WTC11 (cell line): Measurements from ENCODE around the gene COL19A1.

Source experiments
- IRF2 ChIP-seq: sonication (generic); formaldehyde crosslinking; IDR thresholded peaks from 2 replicates; pipeline ENCODE4 v1.8.0; 2022; ENCODE audit warnings: low read depth, missing genetic modification reagents, borderline replicate concordance
- JUN ChIP-seq: sonication (generic); formaldehyde crosslinking; IDR thresholded peaks from 2 replicates; pipeline ENCODE4 v1.8.0; 2023; ENCODE audit warnings: mild to moderate bottlenecking, missing genetic modification reagents
- NR2C2 ChIP-seq: sonication (generic); formaldehyde crosslinking; IDR thresholded peaks from 2 replicates; pipeline ENCODE4 v1.8.0; 2022; ENCODE audit warnings: mild to moderate bottlenecking, missing genetic modification reagents
- SP1 ChIP-seq: sonication (generic); formaldehyde crosslinking; conservative IDR thresholded peaks from 2 replicates; pipeline ENCODE4 v1.8.1; 2022; ENCODE audit warnings: missing genetic modification reagents
- ZNF317 ChIP-seq: sonication (generic); formaldehyde crosslinking; IDR thresholded peaks from 2 replicates; pipeline ENCODE4 v1.8.1; 2023; ENCODE audit warnings: low read depth, mild to moderate bottlenecking, moderate library complexity, missing genetic modification reagents, borderline replicate concordance
- TF ChIP-seq, protein P1 (sequence below): sonication (generic); formaldehyde crosslinking; IDR thresholded peaks from 2 replicates; pipeline ENCODE4 v1.8.0; 2022; ENCODE audit warnings: mild to moderate bottlenecking, missing genetic modification reagents
- TF ChIP-seq, protein P2 (sequence below): fragments of 200-600 bp; IDR thresholded peaks from 2 replicates; pipeline ENCODE4 v1.8.0; 2022; ENCODE audit warnings: antibody characterized with exemption
- TF ChIP-seq, protein P3 (sequence below): sonication (generic); formaldehyde crosslinking; conservative IDR thresholded peaks from 2 replicates; pipeline ENCODE4 v1.8.1; 2022; ENCODE audit warnings: mild to moderate bottlenecking, missing genetic modification reagents
- TF ChIP-seq, protein P4 (sequence below): sonication (generic); formaldehyde crosslinking; IDR thresholded peaks from 2 replicates; pipeline ENCODE4 v1.8.0; 2023; ENCODE audit warnings: mild to moderate bottlenecking, missing genetic modification reagents
- TF ChIP-seq, protein P5 (sequence below): sonication (generic); formaldehyde crosslinking; IDR thresholded peaks from 2 replicates; pipeline ENCODE4 v1.8.0; 2023; ENCODE audit warnings: missing genetic modification reagents, mild to moderate bottlenecking, borderline replicate concordance
- TF ChIP-seq, protein P6 (sequence below): sonication (generic); formaldehyde crosslinking; IDR thresholded peaks from 2 replicates; pipeline ENCODE4 v1.8.1; 2023; ENCODE audit warnings: mild to moderate bottlenecking, missing genetic modification reagents, moderate library complexity
- TF ChIP-seq, protein P7 (sequence below): sonication (generic); formaldehyde crosslinking; IDR thresholded peaks from 2 replicates; pipeline ENCODE4 v1.8.1; 2022; ENCODE audit warnings: low read depth, missing genetic modification reagents, borderline replicate concordance

DNA sequence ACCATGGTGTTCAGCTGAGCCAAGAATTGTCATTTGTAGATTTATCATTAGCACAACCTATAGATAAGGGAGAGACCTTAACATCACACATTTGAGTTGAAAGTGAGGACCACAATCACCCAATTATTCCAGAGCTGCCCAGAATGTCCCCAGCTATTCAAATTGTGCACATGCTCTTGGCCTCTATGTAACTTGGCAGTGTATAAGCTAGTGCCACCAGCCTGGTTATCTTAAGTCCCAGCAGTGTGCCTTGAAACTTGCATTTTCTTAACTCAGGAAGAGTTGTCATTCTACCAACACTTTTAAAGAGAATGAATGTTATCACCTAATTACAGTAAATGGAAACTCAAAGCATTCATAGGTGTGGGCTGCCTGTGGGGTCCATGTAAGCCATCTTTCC, 245.4 kb downstream of the COL19A1 start:
- TF ChIP-seq, protein P1, sequence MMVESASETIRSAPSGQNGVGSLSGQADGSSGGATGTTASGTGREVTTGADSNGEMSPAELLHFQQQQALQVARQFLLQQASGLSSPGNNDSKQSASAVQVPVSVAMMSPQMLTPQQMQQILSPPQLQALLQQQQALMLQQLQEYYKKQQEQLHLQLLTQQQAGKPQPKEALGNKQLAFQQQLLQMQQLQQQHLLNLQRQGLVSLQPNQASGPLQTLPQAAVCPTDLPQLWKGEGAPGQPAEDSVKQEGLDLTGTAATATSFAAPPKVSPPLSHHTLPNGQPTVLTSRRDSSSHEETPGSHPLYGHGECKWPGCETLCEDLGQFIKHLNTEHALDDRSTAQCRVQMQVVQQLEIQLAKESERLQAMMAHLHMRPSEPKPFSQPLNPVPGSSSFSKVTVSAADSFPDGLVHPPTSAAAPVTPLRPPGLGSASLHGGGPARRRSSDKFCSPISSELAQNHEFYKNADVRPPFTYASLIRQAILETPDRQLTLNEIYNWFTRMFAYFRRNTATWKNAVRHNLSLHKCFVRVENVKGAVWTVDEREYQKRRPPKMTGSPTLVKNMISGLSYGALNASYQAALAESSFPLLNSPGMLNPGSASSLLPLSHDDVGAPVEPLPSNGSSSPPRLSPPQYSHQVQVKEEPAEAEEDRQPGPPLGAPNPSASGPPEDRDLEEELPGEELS (CRISPR knock-in tag) = no peak
- TF ChIP-seq IRF2 (CRISPR knock-in tag) (no peak), NR2C2 (CRISPR knock-in tag) (no peak), SP1 (no peak), JUN (CRISPR knock-in tag) (no peak), ZNF317 (CRISPR knock-in tag) (no peak)
- TF ChIP-seq, protein P2, sequence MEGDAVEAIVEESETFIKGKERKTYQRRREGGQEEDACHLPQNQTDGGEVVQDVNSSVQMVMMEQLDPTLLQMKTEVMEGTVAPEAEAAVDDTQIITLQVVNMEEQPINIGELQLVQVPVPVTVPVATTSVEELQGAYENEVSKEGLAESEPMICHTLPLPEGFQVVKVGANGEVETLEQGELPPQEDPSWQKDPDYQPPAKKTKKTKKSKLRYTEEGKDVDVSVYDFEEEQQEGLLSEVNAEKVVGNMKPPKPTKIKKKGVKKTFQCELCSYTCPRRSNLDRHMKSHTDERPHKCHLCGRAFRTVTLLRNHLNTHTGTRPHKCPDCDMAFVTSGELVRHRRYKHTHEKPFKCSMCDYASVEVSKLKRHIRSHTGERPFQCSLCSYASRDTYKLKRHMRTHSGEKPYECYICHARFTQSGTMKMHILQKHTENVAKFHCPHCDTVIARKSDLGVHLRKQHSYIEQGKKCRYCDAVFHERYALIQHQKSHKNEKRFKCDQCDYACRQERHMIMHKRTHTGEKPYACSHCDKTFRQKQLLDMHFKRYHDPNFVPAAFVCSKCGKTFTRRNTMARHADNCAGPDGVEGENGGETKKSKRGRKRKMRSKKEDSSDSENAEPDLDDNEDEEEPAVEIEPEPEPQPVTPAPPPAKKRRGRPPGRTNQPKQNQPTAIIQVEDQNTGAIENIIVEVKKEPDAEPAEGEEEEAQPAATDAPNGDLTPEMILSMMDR = no peak
- TF ChIP-seq, protein P3, sequence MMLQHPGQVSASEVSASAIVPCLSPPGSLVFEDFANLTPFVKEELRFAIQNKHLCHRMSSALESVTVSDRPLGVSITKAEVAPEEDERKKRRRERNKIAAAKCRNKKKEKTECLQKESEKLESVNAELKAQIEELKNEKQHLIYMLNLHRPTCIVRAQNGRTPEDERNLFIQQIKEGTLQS (CRISPR knock-in tag) = no peak
- TF ChIP-seq, protein P4, sequence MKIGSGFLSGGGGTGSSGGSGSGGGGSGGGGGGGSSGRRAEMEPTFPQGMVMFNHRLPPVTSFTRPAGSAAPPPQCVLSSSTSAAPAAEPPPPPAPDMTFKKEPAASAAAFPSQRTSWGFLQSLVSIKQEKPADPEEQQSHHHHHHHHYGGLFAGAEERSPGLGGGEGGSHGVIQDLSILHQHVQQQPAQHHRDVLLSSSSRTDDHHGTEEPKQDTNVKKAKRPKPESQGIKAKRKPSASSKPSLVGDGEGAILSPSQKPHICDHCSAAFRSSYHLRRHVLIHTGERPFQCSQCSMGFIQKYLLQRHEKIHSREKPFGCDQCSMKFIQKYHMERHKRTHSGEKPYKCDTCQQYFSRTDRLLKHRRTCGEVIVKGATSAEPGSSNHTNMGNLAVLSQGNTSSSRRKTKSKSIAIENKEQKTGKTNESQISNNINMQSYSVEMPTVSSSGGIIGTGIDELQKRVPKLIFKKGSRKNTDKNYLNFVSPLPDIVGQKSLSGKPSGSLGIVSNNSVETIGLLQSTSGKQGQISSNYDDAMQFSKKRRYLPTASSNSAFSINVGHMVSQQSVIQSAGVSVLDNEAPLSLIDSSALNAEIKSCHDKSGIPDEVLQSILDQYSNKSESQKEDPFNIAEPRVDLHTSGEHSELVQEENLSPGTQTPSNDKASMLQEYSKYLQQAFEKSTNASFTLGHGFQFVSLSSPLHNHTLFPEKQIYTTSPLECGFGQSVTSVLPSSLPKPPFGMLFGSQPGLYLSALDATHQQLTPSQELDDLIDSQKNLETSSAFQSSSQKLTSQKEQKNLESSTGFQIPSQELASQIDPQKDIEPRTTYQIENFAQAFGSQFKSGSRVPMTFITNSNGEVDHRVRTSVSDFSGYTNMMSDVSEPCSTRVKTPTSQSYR (CRISPR knock-in tag) = no peak
- TF ChIP-seq, protein P5, sequence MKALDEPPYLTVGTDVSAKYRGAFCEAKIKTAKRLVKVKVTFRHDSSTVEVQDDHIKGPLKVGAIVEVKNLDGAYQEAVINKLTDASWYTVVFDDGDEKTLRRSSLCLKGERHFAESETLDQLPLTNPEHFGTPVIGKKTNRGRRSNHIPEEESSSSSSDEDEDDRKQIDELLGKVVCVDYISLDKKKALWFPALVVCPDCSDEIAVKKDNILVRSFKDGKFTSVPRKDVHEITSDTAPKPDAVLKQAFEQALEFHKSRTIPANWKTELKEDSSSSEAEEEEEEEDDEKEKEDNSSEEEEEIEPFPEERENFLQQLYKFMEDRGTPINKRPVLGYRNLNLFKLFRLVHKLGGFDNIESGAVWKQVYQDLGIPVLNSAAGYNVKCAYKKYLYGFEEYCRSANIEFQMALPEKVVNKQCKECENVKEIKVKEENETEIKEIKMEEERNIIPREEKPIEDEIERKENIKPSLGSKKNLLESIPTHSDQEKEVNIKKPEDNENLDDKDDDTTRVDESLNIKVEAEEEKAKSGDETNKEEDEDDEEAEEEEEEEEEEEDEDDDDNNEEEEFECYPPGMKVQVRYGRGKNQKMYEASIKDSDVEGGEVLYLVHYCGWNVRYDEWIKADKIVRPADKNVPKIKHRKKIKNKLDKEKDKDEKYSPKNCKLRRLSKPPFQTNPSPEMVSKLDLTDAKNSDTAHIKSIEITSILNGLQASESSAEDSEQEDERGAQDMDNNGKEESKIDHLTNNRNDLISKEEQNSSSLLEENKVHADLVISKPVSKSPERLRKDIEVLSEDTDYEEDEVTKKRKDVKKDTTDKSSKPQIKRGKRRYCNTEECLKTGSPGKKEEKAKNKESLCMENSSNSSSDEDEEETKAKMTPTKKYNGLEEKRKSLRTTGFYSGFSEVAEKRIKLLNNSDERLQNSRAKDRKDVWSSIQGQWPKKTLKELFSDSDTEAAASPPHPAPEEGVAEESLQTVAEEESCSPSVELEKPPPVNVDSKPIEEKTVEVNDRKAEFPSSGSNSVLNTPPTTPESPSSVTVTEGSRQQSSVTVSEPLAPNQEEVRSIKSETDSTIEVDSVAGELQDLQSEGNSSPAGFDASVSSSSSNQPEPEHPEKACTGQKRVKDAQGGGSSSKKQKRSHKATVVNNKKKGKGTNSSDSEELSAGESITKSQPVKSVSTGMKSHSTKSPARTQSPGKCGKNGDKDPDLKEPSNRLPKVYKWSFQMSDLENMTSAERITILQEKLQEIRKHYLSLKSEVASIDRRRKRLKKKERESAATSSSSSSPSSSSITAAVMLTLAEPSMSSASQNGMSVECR (CRISPR knock-in tag) = no peak
- TF ChIP-seq, protein P6, sequence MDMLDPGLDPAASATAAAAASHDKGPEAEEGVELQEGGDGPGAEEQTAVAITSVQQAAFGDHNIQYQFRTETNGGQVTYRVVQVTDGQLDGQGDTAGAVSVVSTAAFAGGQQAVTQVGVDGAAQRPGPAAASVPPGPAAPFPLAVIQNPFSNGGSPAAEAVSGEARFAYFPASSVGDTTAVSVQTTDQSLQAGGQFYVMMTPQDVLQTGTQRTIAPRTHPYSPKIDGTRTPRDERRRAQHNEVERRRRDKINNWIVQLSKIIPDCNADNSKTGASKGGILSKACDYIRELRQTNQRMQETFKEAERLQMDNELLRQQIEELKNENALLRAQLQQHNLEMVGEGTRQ = no peak
- TF ChIP-seq, protein P7, sequence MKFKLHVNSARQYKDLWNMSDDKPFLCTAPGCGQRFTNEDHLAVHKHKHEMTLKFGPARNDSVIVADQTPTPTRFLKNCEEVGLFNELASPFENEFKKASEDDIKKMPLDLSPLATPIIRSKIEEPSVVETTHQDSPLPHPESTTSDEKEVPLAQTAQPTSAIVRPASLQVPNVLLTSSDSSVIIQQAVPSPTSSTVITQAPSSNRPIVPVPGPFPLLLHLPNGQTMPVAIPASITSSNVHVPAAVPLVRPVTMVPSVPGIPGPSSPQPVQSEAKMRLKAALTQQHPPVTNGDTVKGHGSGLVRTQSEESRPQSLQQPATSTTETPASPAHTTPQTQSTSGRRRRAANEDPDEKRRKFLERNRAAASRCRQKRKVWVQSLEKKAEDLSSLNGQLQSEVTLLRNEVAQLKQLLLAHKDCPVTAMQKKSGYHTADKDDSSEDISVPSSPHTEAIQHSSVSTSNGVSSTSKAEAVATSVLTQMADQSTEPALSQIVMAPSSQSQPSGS (CRISPR knock-in tag) = no peak
